HepG2 (cell line): ENCODE results near the gene CELSR2. TPM values are rescaled to one million over a fixed set of nuclear protein-coding genes. Genes with fewer than 3 reads are reported as not detected.

Source experiments
- ARID2 ChIP-seq: sonication (generic); formaldehyde crosslinking; IDR thresholded peaks from 2 replicates; pipeline ENCODE4 v1.8.1; 2022; ENCODE audit warnings: mild to moderate bottlenecking, missing genetic modification reagents, borderline replicate concordance
- CHD2 ChIP-seq: IDR thresholded peaks from 2 replicates; pipeline ENCODE4 v1.6.1; 2011; ENCODE audit warnings: low read depth, low read length, improper control_type of control experiment
- NFIB ChIP-seq: sonication (generic); formaldehyde crosslinking; IDR thresholded peaks from 2 replicates; pipeline ENCODE4 v1.9.0; 2021; ENCODE audit warnings: missing genetic modification reagents, mild to moderate bottlenecking, borderline replicate concordance
- NFIC ChIP-seq: IDR thresholded peaks from 2 replicates; pipeline ENCODE4 v1.6.1; 2012; ENCODE audit warnings: mild to moderate bottlenecking, low read length, inconsistent platforms
- NKX3-1 ChIP-seq: sonication (generic); formaldehyde crosslinking; IDR thresholded peaks from 2 replicates; pipeline ENCODE4 v1.5.0; 2020; ENCODE audit warnings: missing genetic modification reagents
- TFDP1 ChIP-seq: IDR thresholded peaks from 2 replicates; pipeline ENCODE4 v1.6.1; 2016; ENCODE audit warnings: missing compliant biosample characterization, missing genetic modification reagents, borderline replicate concordance
- ZMYM2 ChIP-seq: sonication (generic); formaldehyde crosslinking; IDR thresholded peaks from 2 replicates; pipeline ENCODE4 v1.8.0; 2022; ENCODE audit warnings: mild to moderate bottlenecking, missing genetic modification reagents
- ZNF20 ChIP-seq: sonication (generic); formaldehyde crosslinking; IDR thresholded peaks from 2 replicates; pipeline ENCODE4 v1.4.0; 2020; ENCODE audit warnings: mild to moderate bottlenecking, moderate library complexity, missing genetic modification reagents
- ZNF407 ChIP-seq: sonication (generic); formaldehyde crosslinking; IDR thresholded peaks from one replicate; pipeline ENCODE4 v1.5.1; 2020; ENCODE audit warnings: mild to moderate bottlenecking, missing genetic modification reagents; ENCODE audit errors: not compliant biosample characterization
- ZNF572 ChIP-seq: sonication (generic); formaldehyde crosslinking; IDR thresholded peaks from 2 replicates; pipeline ENCODE4 v1.5.1; 2020; ENCODE audit warnings: mild to moderate bottlenecking, missing genetic modification reagents
- ZNF629 ChIP-seq: sonication (generic); formaldehyde crosslinking; conservative IDR thresholded peaks from 2 replicates; pipeline ENCODE4 v1.5.0; 2020; ENCODE audit warnings: missing genetic modification reagents
- ZNF644 ChIP-seq: IDR thresholded peaks from 2 replicates; pipeline ENCODE4 v1.6.1; 2016; ENCODE audit warnings: low read depth
- ZNF709 ChIP-seq: sonication (generic); formaldehyde crosslinking; IDR thresholded peaks from 2 replicates; pipeline ENCODE4 v1.5.0; 2020; ENCODE audit warnings: mild to moderate bottlenecking, missing genetic modification reagents
- ZSCAN9 ChIP-seq: IDR thresholded peaks from 2 replicates; pipeline ENCODE4 v1.6.1; 2016; ENCODE audit warnings: borderline replicate concordance
- polyA plus RNA-seq, 8 experiments: library from polyadenylated mRNA; depleted of rRNA in 3 of 8; stranded (reverse) in 7 of 8; unstranded in 1 of 8; fragments of >200 nt; fragmentation: Illumina TruSeq in 4 of 8; extraction: Trizol in 4 of 8; gene quantifications; 2 replicates each; pipeline versions ENCODE4 v1.2.1 to v1.2.3, GENCODE V29; 2011 to 2016; ENCODE audit warnings: low read depth in 4 of 8, missing spikeins in 1 of 8, mixed read lengths in 1 of 8; ENCODE audit not compliant: insufficient read depth in 1 of 8
- total RNA-seq, 5 experiments: library from RNA; depleted of rRNA; stranded (reverse); fragments of >200 nt; fragmentation: Illumina TruSeq; extraction: Trizol; gene quantifications; 2 replicates each; pipeline ENCODE4 v1.2.3, GENCODE V29; 2016; ENCODE audit warnings: low read depth in 1 of 5
- TF ChIP-seq, protein P1 (sequence below): sonication (generic); formaldehyde crosslinking; IDR thresholded peaks from 2 replicates; pipeline ENCODE4 v1.8.1; 2023; ENCODE audit warnings: missing genetic modification reagents, mild to moderate bottlenecking, borderline replicate concordance
- TF ChIP-seq, protein P2 (sequence below): sonication (generic); formaldehyde crosslinking; IDR thresholded peaks from 2 replicates; pipeline ENCODE4 v1.8.0; 2022; ENCODE audit warnings: mild to moderate bottlenecking, missing genetic modification reagents, borderline replicate concordance

The CELSR2 gene
- total and polyA plus RNA-seq, 2 of the 13 experiments (the other 11 are each of a cell fraction or from before 2014, with no cell fraction given), result 4.0 to 6.6 TPM

DNA sequence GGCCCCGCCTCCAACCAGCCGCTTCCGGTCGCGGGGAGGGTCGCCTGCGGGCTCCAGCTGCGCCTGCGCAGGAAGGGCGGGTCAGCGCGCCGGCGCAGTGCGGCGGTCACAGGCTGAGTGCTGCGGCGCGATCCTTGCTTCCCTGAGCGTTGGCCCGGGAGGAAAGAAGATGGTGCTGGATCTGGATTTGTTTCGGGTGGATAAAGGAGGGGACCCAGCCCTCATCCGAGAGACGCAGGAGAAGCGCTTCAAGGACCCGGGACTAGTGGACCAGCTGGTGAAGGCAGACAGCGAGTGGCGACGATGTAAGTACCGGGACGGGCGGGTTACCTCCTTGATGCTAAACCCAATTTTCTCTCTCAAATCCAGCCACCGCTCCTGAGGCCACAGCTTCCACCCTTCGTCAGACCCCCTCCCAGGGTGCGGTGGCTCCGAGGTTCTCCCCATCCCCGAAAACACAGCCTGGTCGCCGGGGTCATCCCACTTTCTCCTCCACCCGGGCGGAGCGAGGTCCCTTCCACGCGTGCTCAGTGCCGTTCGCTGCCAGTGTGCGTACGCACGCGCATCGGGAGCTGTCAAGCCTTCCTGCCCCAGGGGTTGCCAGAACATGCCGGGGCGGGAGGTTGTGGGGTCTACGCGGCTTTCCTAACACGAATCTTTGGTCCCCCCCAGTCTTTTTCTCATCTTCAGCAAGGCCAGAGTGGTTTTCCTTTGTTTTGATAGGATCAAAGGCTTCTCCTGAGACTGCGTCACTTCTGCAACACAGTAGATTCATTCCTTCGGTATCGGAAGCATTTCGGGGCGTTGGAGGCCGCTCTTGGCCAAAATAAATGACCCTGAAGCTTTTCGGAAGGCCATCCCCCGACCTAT is 35.3 kb upstream of the CELSR2 start, which contains the start of gene SARS1 (continued):
- no peak for TF ChIP-seq NFIC
- no peak for TF ChIP-seq ZMYM2
- TF ChIP-seq NFIB, result 0 out of 2 replicates have a peak, but pooled peaks have one; percentile 29
- 0 out of 2 replicates have a peak, but pooled peaks have one; percentile 48 for TF ChIP-seq ZNF572
- TF ChIP-seq ZNF629 (CRISPR knock-in tag), result no peak
- no peak for TF ChIP-seq ZNF644 (CRISPR knock-in tag)
- no peak for TF ChIP-seq CHD2
- TF ChIP-seq ARID2 (CRISPR knock-in tag), result no peak
- no peak for TF ChIP-seq ZSCAN9
- no peak for TF ChIP-seq TFDP1 (CRISPR knock-in tag)
- TF ChIP-seq, protein P1, sequence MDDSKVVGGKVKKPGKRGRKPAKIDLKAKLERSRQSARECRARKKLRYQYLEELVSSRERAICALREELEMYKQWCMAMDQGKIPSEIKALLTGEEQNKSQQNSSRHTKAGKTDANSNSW (CRISPR knock-in tag), result no peak; the same call in 1 of the 2 replicates
- TF ChIP-seq ZNF709 (CRISPR knock-in tag), result no peak
- no peak for TF ChIP-seq NKX3-1 (CRISPR knock-in tag)
- TF ChIP-seq, protein P2, sequence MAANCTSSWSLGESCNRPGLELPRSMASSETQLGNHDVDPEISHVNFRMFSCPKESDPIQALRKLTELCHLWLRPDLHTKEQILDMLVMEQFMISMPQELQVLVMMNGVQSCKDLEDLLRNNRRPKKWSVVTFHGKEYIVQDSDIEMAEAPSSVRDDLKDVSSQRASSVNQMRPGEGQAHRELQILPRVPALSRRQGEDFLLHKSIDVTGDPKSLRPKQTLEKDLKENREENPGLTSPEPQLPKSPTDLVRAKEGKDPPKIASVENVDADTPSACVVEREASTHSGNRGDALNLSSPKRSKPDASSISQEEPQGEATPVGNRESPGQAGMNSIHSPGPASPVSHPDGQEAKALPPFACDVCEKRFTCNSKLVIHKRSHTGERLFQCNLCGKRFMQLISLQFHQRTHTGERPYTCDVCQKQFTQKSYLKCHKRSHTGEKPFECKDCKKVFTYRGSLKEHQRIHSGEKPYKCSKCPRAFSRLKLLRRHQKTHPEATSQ (CRISPR knock-in tag), result no peak
- TF ChIP-seq ZNF20 (CRISPR knock-in tag), result no peak
- no peak for TF ChIP-seq ZNF407 (CRISPR knock-in tag)
